LoVo (cell line): ENCODE results near the gene XXYLT1.

ENCODE experiments used
- DNase-seq: peaks from one replicate; pipeline ENCODE4 v3.0.0-alpha.2; 2016; ENCODE audit warnings: low spot score

XXYLT1 gene

DNA sequence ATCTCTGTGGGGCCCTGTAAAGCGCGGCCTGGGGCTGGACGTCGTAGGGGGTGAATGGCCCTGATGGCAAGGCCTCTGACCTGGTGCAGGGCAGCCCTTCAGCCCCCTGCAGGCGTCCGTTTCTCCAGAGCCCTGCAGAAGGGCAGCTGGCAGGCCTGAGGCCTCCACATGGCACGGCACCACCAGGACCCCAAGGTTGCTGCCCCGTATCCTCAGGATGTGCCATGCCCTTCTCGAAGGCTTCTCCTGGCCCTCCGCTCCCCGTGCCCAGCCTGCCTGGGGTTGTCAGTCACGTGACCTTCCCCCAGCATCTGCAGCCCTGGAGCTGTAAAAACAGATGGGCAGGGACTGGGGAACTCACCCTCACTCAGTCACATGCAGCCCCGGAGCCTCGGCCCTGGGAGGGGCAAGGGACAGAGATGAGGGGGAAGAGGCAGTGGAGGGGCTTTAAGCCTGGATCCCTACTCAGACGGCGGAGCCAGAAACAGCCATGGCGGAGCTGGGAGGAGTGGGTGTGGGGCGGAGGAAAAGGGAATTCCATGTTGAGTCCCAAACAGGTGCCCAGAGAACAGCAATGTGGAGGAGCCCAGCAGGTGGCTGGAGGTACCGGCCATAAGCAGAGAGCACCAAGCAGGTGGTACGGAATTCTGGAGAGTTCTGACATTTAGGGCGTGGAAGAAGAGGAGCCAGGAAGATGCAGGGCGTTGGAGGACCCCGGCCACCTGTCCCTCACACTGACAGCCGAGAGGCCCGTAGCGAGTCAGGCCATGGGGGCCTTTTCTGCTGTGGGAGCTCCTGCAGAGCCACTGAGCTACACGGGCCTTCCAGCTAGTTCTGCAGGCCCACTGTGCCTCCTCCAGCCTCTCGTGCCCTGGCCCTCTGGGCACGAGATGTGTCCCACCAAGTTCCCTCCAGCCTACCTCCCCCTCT, 193.1 kb downstream of the XXYLT1 start:
- DNase-seq = no peak

- no peak for DNase-seq
These were observed 193.9 kb downstream of the XXYLT1 start for GRCh38 chr3:195076981-195077610.

GRCh38 chr3:195075941-195076875, 194.8 kb downstream of the XXYLT1 start:
- DNase-seq = no peak

- no peak for DNase-seq
These were observed 195.6 kb downstream of the XXYLT1 start for GRCh38 chr3:195075199-195075940.

GRCh38 chr3:195073866-195074860, 196.8 kb downstream of the XXYLT1 start:
- no peak for DNase-seq

DNA sequence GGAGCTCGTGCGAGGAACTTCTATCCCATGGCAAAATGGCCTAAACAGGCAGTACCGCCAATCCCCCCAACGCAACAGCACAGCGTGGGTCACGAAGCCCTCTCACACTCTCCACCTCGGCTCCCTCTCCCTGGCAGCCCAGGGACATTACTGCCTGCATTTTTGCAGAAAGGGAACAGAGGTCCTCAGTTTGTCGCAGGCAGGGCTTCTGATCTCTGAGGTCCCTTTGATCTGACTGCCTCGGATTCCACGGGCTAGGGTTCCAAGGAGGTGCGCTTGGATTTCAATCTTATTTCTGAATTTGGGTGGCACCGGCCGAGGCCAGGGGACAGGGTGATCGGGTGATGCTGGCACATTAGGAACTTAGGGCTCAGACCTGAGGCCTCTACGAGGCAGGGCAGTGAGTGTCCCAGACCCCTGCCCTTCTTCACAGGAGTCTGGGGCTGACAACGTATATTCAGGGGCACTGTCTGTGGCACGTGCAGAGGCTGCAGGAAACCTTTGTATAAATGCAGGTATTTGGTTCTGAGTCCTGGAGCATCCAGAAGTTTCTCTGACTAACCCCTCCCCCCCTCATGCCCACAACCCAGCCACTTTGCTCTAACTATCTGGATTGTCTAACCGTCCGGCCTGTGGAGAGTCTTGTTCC, 197.9 kb downstream of the XXYLT1 start:
- no peak for DNase-seq

- DNase-seq = no peak
These were observed 198.8 kb downstream of the XXYLT1 start for GRCh38 chr3:195071916-195072820.

DNA sequence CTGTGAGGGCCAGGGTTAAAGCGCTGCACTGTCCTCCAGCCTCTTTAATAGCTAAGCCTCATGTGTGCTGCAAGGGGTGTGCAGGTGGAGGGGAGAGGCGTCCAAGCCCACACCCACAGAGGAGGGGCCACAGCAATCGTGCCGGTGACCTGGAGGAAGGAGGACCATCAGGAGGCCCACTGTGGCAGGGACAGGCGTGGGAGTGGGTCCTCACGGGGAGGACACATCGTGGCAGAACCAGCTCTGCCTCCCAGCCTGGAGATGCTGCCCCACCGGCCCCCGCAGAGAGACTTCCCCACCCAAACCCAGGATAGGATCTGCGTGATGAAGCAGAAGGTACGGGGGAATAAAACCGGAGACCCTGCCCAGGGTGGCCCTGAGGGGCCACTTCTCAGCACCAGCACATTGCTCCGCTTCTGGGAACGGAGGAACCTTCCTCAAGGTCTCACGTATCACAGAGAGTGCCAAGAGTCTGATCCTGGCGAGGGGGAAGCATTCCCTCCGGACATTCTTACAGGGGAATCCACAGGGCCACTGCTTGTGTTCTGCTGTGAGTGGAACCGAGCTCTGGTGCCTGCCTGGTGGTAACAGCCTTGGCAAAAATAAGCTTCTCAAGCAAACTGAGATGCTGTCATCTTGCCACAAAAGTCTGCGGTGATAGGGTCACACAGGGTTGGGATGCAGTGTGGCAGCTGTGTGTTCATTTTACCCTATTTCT, 199.8 kb downstream of the XXYLT1 start:
- DNase-seq = no peak

- DNase-seq = peak; percentile 14
These were observed 200.6 kb downstream of the XXYLT1 start for GRCh38 chr3:195070336-195070735.

- no peak for DNase-seq
These were observed 201.3 kb downstream of the XXYLT1 start for GRCh38 chr3:195069501-195070251.

- DNase-seq = no peak
These were observed 202.6 kb downstream of the XXYLT1 start for GRCh38 chr3:195068084-195069080.

DNA sequence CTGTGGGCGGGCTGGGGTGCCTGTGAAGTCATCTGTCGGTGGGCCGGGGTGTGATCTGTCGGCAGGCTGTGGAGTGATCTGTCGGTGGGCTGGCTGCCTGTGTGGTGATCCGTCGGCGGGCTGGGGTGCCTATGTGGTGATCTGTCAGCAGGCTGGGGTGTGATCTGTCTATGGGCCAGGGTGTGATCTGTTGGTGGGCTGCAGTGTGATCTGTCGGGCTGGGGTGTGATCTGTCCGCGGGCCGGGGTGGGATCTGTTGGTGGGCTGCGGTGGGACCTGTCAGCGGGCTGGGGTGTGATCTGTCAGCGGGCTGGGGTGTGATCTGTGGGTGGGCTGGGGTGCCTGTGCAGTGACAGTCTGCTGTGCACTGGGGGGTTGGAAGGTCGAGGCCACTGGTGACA, 204.5 kb downstream of the XXYLT1 start:
- DNase-seq = no peak

- no peak for DNase-seq
These were observed 205.1 kb downstream of the XXYLT1 start for GRCh38 chr3:195065864-195066185.

DNA sequence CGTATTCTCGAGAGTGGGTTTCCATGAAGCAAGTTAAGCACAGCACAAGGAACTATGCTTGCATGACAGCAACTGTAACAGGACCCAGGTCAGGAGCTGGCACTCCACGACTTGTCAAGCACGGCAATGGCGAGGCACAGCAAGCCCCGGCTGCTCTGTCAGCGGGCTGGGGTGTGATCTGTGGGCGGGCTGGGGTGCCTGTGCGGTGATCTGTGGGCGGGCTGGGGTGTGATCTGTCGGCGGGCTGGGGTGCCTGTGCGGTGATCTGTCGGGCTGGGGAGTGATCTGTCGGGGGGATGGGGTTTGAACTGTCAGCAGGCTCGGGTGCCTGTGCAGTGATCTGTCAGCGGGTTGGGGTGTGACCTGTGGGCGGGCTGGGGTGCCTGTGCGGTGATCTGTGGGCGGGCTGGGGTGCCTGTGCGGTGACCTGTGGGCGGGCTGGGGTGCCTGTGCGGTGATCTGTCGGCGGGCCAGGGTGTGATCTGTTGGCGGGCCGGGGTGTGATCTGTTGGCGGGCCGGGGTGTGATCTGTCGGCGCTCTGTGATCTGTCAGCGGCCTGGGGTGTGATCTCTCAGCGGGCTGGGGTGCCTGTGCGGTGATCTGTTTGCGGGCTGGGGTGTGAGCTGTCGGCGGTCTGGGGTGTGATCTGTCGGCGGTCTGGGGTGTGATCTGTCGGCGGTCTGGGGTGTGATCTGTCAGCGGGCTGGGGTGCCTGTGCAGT, 205.7 kb downstream of the XXYLT1 start:
- DNase-seq = no peak

GRCh38 chr3:195064300-195064931, 206.5 kb downstream of the XXYLT1 start:
- no peak for DNase-seq
